ENCODE results near the gene RASA1. TPM values are rescaled to one million over a fixed set of nuclear protein-coding genes. Genes with fewer than 3 reads are reported as not detected.

RASA1 gene
- total and polyA plus RNA-seq, 9 of the 15 experiments (the other 6 are each of a cell fraction or from before 2014, with no cell fraction given) = 3.2 to 17.3 (median 9.2) TPM

DNA sequence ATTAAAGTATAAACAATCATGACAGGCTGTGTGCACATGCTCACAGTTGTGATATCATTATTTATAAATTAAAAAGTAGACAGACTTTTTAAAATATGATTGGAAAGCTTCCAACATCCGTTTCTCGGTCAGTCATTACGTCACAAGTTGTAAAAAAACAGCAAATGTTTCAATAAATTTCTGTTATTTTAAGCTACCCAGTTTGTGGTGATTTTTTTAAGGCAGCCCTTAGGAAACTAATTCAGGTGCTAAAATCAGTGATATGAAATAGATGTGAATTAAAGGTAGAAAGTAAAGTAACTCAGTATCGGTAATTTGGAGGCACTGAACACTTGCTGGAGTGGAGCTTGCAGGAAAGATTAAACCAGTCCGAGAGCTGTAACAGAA is 143.9 kb downstream of the RASA1 start (continued):
- TF ChIP-seq, protein P1, sequence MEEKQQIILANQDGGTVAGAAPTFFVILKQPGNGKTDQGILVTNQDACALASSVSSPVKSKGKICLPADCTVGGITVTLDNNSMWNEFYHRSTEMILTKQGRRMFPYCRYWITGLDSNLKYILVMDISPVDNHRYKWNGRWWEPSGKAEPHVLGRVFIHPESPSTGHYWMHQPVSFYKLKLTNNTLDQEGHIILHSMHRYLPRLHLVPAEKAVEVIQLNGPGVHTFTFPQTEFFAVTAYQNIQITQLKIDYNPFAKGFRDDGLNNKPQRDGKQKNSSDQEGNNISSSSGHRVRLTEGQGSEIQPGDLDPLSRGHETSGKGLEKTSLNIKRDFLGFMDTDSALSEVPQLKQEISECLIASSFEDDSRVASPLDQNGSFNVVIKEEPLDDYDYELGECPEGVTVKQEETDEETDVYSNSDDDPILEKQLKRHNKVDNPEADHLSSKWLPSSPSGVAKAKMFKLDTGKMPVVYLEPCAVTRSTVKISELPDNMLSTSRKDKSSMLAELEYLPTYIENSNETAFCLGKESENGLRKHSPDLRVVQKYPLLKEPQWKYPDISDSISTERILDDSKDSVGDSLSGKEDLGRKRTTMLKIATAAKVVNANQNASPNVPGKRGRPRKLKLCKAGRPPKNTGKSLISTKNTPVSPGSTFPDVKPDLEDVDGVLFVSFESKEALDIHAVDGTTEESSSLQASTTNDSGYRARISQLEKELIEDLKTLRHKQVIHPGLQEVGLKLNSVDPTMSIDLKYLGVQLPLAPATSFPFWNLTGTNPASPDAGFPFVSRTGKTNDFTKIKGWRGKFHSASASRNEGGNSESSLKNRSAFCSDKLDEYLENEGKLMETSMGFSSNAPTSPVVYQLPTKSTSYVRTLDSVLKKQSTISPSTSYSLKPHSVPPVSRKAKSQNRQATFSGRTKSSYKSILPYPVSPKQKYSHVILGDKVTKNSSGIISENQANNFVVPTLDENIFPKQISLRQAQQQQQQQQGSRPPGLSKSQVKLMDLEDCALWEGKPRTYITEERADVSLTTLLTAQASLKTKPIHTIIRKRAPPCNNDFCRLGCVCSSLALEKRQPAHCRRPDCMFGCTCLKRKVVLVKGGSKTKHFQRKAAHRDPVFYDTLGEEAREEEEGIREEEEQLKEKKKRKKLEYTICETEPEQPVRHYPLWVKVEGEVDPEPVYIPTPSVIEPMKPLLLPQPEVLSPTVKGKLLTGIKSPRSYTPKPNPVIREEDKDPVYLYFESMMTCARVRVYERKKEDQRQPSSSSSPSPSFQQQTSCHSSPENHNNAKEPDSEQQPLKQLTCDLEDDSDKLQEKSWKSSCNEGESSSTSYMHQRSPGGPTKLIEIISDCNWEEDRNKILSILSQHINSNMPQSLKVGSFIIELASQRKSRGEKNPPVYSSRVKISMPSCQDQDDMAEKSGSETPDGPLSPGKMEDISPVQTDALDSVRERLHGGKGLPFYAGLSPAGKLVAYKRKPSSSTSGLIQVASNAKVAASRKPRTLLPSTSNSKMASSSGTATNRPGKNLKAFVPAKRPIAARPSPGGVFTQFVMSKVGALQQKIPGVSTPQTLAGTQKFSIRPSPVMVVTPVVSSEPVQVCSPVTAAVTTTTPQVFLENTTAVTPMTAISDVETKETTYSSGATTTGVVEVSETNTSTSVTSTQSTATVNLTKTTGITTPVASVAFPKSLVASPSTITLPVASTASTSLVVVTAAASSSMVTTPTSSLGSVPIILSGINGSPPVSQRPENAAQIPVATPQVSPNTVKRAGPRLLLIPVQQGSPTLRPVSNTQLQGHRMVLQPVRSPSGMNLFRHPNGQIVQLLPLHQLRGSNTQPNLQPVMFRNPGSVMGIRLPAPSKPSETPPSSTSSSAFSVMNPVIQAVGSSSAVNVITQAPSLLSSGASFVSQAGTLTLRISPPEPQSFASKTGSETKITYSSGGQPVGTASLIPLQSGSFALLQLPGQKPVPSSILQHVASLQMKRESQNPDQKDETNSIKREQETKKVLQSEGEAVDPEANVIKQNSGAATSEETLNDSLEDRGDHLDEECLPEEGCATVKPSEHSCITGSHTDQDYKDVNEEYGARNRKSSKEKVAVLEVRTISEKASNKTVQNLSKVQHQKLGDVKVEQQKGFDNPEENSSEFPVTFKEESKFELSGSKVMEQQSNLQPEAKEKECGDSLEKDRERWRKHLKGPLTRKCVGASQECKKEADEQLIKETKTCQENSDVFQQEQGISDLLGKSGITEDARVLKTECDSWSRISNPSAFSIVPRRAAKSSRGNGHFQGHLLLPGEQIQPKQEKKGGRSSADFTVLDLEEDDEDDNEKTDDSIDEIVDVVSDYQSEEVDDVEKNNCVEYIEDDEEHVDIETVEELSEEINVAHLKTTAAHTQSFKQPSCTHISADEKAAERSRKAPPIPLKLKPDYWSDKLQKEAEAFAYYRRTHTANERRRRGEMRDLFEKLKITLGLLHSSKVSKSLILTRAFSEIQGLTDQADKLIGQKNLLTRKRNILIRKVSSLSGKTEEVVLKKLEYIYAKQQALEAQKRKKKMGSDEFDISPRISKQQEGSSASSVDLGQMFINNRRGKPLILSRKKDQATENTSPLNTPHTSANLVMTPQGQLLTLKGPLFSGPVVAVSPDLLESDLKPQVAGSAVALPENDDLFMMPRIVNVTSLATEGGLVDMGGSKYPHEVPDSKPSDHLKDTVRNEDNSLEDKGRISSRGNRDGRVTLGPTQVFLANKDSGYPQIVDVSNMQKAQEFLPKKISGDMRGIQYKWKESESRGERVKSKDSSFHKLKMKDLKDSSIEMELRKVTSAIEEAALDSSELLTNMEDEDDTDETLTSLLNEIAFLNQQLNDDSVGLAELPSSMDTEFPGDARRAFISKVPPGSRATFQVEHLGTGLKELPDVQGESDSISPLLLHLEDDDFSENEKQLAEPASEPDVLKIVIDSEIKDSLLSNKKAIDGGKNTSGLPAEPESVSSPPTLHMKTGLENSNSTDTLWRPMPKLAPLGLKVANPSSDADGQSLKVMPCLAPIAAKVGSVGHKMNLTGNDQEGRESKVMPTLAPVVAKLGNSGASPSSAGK (IDR thresholded peaks at IDR 0.05) = no peak
- TF ChIP-seq HNRNPH1 (optimal IDR thresholded peaks at IDR 0.05; ENCODE audit: low read depth, low read length) (no peak), NCOR1 (IDR thresholded peaks at IDR 0.05) (no peak), ATF7 (IDR thresholded peaks at IDR 0.05) (peak; percentile 25; the same call in 1 of the 2 replicates), DPF2 (IDR thresholded peaks at IDR 0.05) (no peak), ZNF764 (CRISPR knock-in tag; IDR thresholded peaks at IDR 0.05; ENCODE audit: low read depth) (no peak), GATA2 (CRISPR knock-in tag; IDR thresholded peaks at IDR 0.05) (no peak), BACH1 (tag; IDR thresholded peaks at IDR 0.05) (no peak), ATF1 (CRISPR knock-in tag; IDR thresholded peaks at IDR 0.05) (no peak), ATF1 (tag; IDR thresholded peaks at IDR 0.05) (peak; percentile 64), SMAD2 (IDR thresholded peaks at IDR 0.05; ENCODE audit: low read depth, low read length) (no peak), CTBP1 (IDR thresholded peaks at IDR 0.05; ENCODE audit: borderline replicate concordance) (no peak), CHD1 (IDR thresholded peaks at IDR 0.05; ENCODE audit: low read length) (peak; percentile 31)
- TF ChIP-seq, protein P2, sequence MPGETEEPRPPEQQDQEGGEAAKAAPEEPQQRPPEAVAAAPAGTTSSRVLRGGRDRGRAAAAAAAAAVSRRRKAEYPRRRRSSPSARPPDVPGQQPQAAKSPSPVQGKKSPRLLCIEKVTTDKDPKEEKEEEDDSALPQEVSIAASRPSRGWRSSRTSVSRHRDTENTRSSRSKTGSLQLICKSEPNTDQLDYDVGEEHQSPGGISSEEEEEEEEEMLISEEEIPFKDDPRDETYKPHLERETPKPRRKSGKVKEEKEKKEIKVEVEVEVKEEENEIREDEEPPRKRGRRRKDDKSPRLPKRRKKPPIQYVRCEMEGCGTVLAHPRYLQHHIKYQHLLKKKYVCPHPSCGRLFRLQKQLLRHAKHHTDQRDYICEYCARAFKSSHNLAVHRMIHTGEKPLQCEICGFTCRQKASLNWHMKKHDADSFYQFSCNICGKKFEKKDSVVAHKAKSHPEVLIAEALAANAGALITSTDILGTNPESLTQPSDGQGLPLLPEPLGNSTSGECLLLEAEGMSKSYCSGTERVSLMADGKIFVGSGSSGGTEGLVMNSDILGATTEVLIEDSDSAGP (CRISPR knock-in tag; IDR thresholded peaks at IDR 0.05) = no peak
- TF ChIP-seq, protein P3, sequence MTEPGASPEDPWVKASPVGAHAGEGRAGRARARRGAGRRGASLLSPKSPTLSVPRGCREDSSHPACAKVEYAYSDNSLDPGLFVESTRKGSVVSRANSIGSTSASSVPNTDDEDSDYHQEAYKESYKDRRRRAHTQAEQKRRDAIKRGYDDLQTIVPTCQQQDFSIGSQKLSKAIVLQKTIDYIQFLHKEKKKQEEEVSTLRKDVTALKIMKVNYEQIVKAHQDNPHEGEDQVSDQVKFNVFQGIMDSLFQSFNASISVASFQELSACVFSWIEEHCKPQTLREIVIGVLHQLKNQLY (CRISPR knock-in tag; conservative IDR thresholded peaks at IDR 0.05) = no peak
- TF ChIP-seq, protein P4, sequence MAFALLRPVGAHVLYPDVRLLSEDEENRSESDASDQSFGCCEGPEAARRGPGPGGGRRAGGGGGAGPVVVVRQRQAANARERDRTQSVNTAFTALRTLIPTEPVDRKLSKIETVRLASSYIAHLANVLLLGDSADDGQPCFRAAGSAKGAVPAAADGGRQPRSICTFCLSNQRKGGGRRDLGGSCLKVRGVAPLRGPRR (CRISPR knock-in tag; IDR thresholded peaks at IDR 0.05) = no peak

Measured in K562 (cell line).